ENCODE data around the gene ANXA4.

- no peak for TF ChIP-seq TCF7L2 (IDR thresholded peaks at IDR 0.05; ENCODE audit: low read depth, low read length)
- TF ChIP-seq CTCF (IDR thresholded peaks at IDR 0.05), result no peak
- no peak for TF ChIP-seq POLR2AphosphoS5 (IDR thresholded peaks at IDR 0.05; ENCODE audit: low read depth, low read length)
These were observed 6.9 kb upstream of the ANXA4 start for GRCh38 chr2:69734854-69735544.

All from Panc1 (cell line).